COLO668 (cell line): ENCODE measurements around the gene TRHDE.

Experiments used
- DNase-seq: peaks from one replicate; lab custom pipeline; 2025; ENCODE audit not compliant: unreplicated experiment; lab: John Stamatoyannopoulos, UW

The TRHDE gene

DNA sequence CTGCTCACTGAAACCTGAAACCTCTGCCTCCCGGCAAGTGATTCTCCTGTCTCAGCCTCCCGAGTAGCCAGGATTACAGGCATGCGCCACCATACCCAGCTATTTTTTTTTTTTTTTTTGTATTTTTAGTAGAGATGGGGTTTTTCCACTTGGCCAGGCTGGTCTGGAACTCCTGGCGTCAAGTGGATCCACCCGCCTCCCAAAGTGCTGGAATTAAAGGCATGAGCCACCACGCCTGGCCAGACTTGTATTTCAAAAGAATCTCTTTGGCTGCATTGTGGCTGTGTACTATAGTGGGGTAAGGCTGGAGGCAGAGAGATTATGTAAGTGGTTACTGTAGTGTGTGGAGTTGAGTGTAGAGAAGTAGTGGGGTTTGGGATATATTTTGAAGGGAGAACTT lies 35.1 kb downstream of the TRHDE start:
- DNase-seq = no peak

GRCh38 chr12:72311946-72312345 lies 39.8 kb downstream of the TRHDE start:
- DNase-seq = no peak

DNA sequence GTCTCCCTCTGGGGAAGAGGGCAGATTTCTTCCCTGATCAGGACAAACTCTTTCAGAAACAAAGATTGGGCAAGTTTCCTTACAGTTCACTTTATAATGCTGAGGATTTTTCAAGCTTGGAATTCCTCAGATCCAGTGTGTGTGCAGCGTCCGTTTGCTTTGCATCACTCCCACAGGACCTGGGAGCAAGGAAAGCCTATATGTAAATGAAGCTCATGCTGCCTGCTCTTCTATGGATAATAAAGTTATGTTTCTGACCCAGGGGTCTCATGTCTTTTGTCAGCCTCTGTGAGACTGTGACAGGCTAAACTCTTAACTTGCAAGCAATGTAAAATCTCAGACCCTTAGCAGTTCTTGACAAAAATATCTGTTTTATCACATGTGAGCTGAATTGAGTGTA lies 41.6 kb downstream of the TRHDE start:
- DNase-seq = no peak

DNA sequence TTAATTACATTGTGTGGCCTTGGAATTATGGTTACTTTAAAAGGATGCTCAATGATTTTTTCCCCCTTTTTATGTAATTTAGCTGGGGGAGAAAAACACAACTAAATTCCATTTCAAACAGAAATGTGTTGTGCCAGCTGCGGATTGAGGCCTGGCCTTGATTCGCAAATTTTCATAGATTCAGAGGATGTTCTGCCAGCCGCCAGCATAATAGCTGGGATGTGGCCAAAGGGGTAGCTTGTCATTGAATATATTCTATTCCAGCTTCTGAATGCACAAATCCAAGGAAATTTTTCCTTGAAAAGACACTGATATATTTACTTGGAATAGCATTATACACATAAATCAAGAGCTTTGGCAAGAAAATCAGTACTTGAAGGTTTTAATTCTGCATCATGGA lies 43.7 kb downstream of the TRHDE start:
- DNase-seq = no peak

GRCh38 chr12:72318341-72318740 lies 46.2 kb downstream of the TRHDE start:
- DNase-seq = no peak

GRCh38 chr12:72323881-72324280 lies 51.7 kb downstream of the TRHDE start:
- DNase-seq = no peak

DNA sequence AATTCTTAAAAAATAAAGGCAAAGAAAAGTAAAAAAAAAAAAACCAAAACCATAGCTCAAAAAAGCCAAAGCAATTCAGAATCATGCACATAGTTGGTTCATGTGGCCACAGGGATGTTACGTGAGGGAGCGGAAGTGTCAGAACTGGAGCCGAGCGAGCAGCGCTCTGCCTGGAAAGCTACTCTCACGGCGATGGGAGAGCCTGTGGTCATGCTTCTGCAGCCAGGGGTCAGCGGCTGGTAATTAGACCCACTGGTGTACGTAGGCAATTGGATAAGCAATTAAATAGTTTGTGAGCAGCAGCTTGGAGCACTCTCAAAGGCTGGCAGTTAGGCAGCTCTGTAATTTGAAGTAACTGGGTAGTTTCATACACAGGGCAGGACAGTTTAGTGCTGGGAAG lies 58.1 kb downstream of the TRHDE start:
- no peak for DNase-seq

DNA sequence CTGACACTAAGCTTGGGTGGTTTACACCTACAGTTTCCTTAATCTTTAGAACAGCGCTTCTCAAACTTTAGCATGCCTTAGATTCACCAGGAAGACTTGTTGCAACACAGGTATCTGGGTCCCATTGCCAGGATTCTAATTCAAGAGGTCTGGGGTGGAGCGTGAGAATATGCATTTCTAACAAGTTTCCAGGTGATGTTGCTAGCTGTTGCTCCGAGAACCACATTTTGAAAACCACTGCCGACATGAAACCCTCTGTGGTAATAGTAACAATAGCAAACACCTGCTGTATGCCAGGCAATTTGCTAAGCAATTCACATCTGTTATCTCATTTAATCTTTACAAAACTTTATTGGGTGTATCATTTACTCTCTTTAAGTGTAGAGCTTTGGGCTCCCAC lies 58.6 kb downstream of the TRHDE start:
- no peak for DNase-seq

DNA sequence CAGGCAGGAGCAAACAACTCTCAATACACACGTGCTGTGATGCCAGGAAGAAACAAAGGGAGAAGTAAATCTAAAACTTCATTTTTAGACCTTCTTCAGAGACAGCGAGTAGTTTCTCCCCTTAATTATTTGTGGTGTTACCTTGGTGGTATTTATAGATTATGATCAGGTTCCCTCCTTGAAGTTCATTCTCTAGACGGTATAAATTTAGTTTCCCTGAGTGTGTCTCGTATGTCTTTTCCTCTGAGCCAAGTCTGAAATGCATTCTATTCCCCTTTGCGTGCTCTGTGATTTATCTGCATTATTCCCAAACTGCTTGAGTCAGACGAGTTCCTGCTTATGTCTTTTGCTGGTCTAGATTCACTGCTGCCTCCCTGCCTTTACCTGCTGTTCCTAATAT lies 65.2 kb downstream of the TRHDE start:
- DNase-seq = no peak

DNA sequence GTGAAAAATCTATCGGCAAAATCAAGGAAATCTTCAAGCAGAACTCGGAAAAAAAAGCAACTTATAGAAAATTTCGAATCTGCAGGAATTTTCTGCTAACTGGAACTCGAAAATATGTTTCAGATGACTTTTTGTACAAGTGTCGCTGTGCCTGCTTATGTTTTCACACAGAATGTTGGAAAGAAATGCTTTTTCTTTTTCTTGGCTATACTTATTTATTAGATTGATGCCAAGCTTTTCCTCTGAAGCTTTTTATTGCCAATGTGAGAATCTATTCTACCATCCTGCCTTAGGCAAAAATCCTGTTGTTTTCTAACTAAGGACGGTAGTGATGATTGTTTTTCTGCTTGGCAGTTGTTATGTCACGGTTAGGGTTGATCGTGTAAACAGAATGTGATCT lies 65.8 kb downstream of the TRHDE start:
- DNase-seq = no peak

- no peak for DNase-seq
Measured at GRCh38 chr12:72338437-72338836, 66.3 kb downstream of the TRHDE start.

- peak; percentile 71 for DNase-seq
Measured at GRCh38 chr12:72346363-72346944, 74.3 kb downstream of the TRHDE start.

- DNase-seq = no peak
Measured at GRCh38 chr12:72349491-72349890, 77.3 kb downstream of the TRHDE start.

DNA sequence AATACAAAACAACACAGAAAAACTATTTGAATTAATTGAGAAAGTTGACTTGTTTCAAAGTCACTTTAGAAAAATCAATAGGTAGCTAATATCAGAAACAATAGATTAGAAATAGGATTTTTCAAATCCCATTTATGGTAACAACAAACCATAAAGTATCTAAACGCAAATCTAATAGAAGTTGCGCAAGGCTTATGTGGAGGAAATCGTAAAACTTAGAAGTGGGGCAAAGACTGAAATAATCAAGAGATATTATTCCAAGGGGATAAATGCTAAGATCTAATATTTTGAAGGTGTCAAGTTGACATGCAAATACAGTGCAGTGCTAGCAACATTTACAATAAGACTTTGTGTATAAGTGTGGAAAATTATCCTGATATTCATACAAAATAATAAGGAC lies 87.2 kb downstream of the TRHDE start:
- no peak for DNase-seq

- no peak for DNase-seq
Measured at GRCh38 chr12:72365151-72365550, 93.0 kb downstream of the TRHDE start.

GRCh38 chr12:72366255-72366654 lies 94.1 kb downstream of the TRHDE start:
- no peak for DNase-seq

- DNase-seq = no peak
Measured at GRCh38 chr12:72368298-72368697, 96.1 kb downstream of the TRHDE start.

- DNase-seq = no peak
Measured at GRCh38 chr12:72368719-72369422, 96.7 kb downstream of the TRHDE start.

DNA sequence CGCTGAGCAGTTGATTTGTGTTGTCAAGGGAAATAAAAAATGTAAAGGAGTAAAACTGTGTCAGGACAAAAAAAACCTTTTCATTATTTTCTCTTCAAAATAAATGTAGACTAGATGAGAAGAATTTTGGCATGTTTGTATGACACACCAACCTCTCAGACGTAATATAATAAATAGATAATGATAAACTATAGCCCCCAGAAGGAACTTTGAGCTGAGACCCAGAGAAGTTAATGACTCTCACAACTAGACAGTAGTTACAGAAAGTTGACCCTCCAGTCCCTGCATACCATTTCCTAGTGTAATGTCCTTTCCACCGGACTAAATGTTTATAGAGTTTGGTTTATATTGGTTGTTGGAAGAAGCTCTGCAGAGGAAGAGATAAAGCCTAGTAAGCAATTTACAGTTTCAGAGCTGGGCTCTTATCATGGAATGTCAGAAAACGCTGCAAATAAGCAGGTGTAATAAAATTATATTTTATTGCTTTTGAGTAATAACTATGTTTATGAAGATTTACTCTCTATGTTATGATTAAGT lies 97.3 kb downstream of the TRHDE start:
- no peak for DNase-seq

- no peak for DNase-seq
Measured at GRCh38 chr12:72380441-72380840, 108.3 kb downstream of the TRHDE start.

GRCh38 chr12:72388322-72388721 lies 116.2 kb downstream of the TRHDE start:
- DNase-seq = no peak

DNA sequence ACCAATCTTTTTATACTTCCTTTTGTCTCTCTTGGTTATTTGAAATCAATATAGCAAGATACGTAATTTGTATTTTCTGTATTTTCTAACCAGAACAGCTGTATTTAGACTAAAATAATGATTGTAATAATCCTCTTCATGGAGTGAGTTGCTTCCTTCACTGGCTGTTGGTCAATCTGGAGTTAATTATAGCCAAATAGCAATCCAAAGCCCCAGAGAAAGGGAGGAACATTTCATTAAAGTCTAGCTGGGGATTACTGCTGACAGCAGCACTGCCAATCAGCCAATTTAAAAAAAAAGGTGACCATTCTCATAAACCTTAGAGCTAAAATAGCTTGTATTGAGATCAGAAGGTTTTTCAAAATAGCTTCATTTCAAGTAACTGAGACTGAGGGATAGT lies 118.0 kb downstream of the TRHDE start:
- no peak for DNase-seq

DNA sequence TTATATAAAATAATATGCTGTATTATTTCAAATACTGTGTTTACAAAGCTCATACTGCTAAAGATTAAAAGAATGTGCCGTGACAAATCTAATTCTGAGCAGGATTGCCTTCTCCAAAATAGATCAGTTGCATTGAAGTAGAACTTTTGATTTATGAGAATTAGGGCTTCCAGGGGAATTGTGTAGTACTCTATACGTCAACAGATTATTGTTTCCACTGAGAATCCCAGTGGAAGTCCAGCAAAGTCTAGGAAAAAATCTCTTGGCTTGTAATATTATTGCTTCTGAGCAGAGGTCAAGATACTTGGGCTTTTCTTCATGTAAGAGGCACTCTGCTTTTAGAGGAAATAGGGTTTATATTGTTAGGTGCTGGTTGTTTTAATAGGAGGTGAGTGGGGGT lies 133.9 kb downstream of the TRHDE start:
- DNase-seq = no peak
